Esophagus muscularis mucosa (tissue), 3 donors: ENCODE measurements around the gene CCDC88C.

Source experiments
- CTCF ChIP-seq, 3 experiments: fragments of 200-600 bp in 2 of 3; fragments of 450-650 bp in 1 of 3; sonication (generic) in 2 of 3; IDR thresholded peaks; one replicate each; pipeline ENCODE4 v1.5.1; 2017 to 2019; ENCODE audit warnings: antibody characterized with exemption in 3 of 3, mild to moderate bottlenecking in 2 of 3, moderate library complexity in 1 of 3
- POLR2A ChIP-seq: fragments of 450-650 bp; IDR thresholded peaks from one replicate; pipeline ENCODE4 v1.6.1; 2017; ENCODE audit warnings: antibody characterized with exemption, moderate library complexity, mild to moderate bottlenecking, low read depth
- POLR2AphosphoS5 ChIP-seq, 2 donors: sonication (generic); formaldehyde crosslinking; IDR thresholded peaks; one replicate each; pipeline ENCODE4 v1.6.1; 2017; ENCODE audit warnings: antibody characterized with exemption in 2 of 2

GRCh38 chr14:91387951-91388381, 29.7 kb downstream of the CCDC88C start:
- TF ChIP-seq CTCF (IDR thresholded peaks at IDR 0.05) (no peak), POLR2AphosphoS5 (IDR thresholded peaks at IDR 0.05) (no peak), POLR2A (no peak)
